Type B pancreatic cell (in vitro differentiated cells): ENCODE results near the gene BUB1B. TPM values are rescaled to one million over a fixed set of nuclear protein-coding genes. Genes with fewer than 3 reads are reported as not detected.
"Not testable (repeated sequence)": the region's sequence is repeated elsewhere in the genome, so short reads cannot be mapped to it uniquely, and the experiment has no call there.

Experiments
- DNase-seq: peaks from one replicate; pipeline ENCODE4 v3.0.0; 2021; ENCODE audit warnings: mixed read lengths; ENCODE audit not compliant: unreplicated experiment; ENCODE audit errors: extremely low spot score
- H3K27ac Mint-ChIP-seq: 2 replicates; pipeline ENCODE4 v1.8.0; 2021; ENCODE audit warnings: mild to moderate bottlenecking, mixed read lengths
- H3K27me3 Mint-ChIP-seq: 2 replicates; pipeline ENCODE4 v1.8.0; 2021; ENCODE audit warnings: mixed read lengths
- H3K36me3 Mint-ChIP-seq: 2 replicates; pipeline ENCODE4 v1.8.0; 2021; ENCODE audit warnings: mixed read lengths
- H3K4me1 Mint-ChIP-seq: one replicate; pipeline ENCODE4 v1.8.0; 2021; ENCODE audit warnings: mixed read lengths; ENCODE audit not compliant: unreplicated experiment
- H3K4me3 Mint-ChIP-seq: 2 replicates; pipeline ENCODE4 v1.8.0; 2021; ENCODE audit warnings: mild to moderate bottlenecking, mixed read lengths
- H3K9me3 Mint-ChIP-seq: 2 replicates; pipeline ENCODE4 v1.8.0; 2021; ENCODE audit warnings: mixed read lengths
- CTCF ChIP-seq: fragments of 200-600 bp; sonication (generic); conservative IDR thresholded peaks from 2 replicates; pipeline ENCODE4 v1.5.0; 2021; ENCODE audit warnings: antibody characterized with exemption, mild to moderate bottlenecking
- total RNA-seq: library from RNA; stranded (reverse); gene quantifications from 2 replicates; pipeline ENCODE4 v1.2.1, GENCODE V29; 2021; ENCODE audit warnings: low replicate concordance

Gene BUB1B
- total RNA-seq, 1 donor from 2014 or later = 69.5 TPM

- no peak overlapping the region for H3K27ac Mint-ChIP-seq
- no peaks in the 10 kb centered on the region for H3K27me3 Mint-ChIP-seq
- H3K4me1 Mint-ChIP-seq = peaks cover 11% of the 10 kb centered on the region
- H3K36me3 Mint-ChIP-seq = no peaks in the 10 kb centered on the region
- no peak for TF ChIP-seq CTCF
- H3K9me3 Mint-ChIP-seq = no peaks in the 10 kb centered on the region
- no peak overlapping the region for H3K4me3 Mint-ChIP-seq
- DNase-seq = no peak
Measured at GRCh38 chr15:40136470-40137302, 24.2 kb upstream of the BUB1B start.

GRCh38 chr15:40137303-40138200 is 23.3 kb upstream of the BUB1B start:
- no peak for TF ChIP-seq CTCF
- Mint-ChIP-seq H3K27ac (no peak overlapping the region), H3K9me3 (no peaks in the 10 kb centered on the region), H3K36me3 (no peaks in the 10 kb centered on the region), H3K27me3 (no peaks in the 10 kb centered on the region), H3K4me1 (peaks cover 11% of the 10 kb centered on the region), H3K4me3 (no peak overlapping the region)
- DNase-seq = no peak

- H3K27me3 Mint-ChIP-seq, H3K36me3 Mint-ChIP-seq, H3K9me3 Mint-ChIP-seq, H3K4me3 Mint-ChIP-seq, DNase-seq, H3K27ac Mint-ChIP-seq: not testable (repeated sequence)
- H3K4me1 Mint-ChIP-seq = peaks cover 11% of the 10 kb centered on the region
Measured at GRCh38 chr15:40138201-40138570, 22.7 kb upstream of the BUB1B start.

- Mint-ChIP-seq H3K4me3 (no peak overlapping the region), H3K27ac (no peak overlapping the region), H3K4me1 (no peaks in the 10 kb centered on the region), H3K27me3 (no peaks in the 10 kb centered on the region), H3K9me3 (no peaks in the 10 kb centered on the region), H3K36me3 (no peaks in the 10 kb centered on the region)
- no peak for TF ChIP-seq CTCF
- DNase-seq = no peak
Measured at GRCh38 chr15:40142428-40142827, 18.4 kb upstream of the BUB1B start.

- Mint-ChIP-seq H3K4me1 (peaks cover 4% of the 10 kb centered on the region), H3K9me3 (peaks cover 5% of the 10 kb centered on the region), H3K4me3 (no peak overlapping the region), H3K27ac (no peak overlapping the region), H3K27me3 (no peaks in the 10 kb centered on the region), H3K36me3 (no peaks in the 10 kb centered on the region)
- no peak for TF ChIP-seq CTCF
- peak; percentile 31 for DNase-seq
Measured at GRCh38 chr15:40146037-40146436, 14.8 kb upstream of the BUB1B start.

GRCh38 chr15:40149339-40149738 is 11.5 kb upstream of the BUB1B start:
- no peaks in the 10 kb centered on the region for H3K27me3 Mint-ChIP-seq
- DNase-seq = no peak
- H3K9me3 Mint-ChIP-seq = peaks cover 5% of the 10 kb centered on the region
- H3K4me1 Mint-ChIP-seq = peaks cover 4% of the 10 kb centered on the region
- no peaks in the 10 kb centered on the region for H3K36me3 Mint-ChIP-seq
- no peak overlapping the region for H3K27ac Mint-ChIP-seq
- H3K4me3 Mint-ChIP-seq = no peak overlapping the region
- TF ChIP-seq CTCF = no peak
